GM23338 (cell line): ENCODE results near the gene XRRA1. TPM values are rescaled to one million over a fixed set of nuclear protein-coding genes. Genes with fewer than 3 reads are reported as not detected.
"Not testable (repeated sequence)": the region's sequence is repeated elsewhere in the genome, so short reads cannot be mapped to it uniquely, and the experiment has no call there.

Source experiments
- ATAC-seq: fragments of 200-7000 bp; cut with Tn5 transposase; 3 replicates; pipeline ENCODE4 v1.9.1; 2020
- DNase-seq: peaks from one replicate; pipeline ENCODE4 v3.0.0-alpha.2; 2015; ENCODE audit warnings: low spot score
- H2AFZ ChIP-seq: fragments of 200-600 bp; sonication (generic); 2 replicates; pipeline ENCODE4 v1.8.0; 2016; ENCODE audit warnings: antibody characterized with exemption, mild to moderate bottlenecking, moderate library complexity
- H3F3A ChIP-seq: fragments of 200-600 bp; sonication (generic); replicated peaks from 2 replicates; pipeline ENCODE4 v1.8.0; 2017; ENCODE audit warnings: antibody characterized with exemption, mixed run types, low read depth
- H3K27ac ChIP-seq: fragments of 200-600 bp; sonication (generic); 2 replicates; pipeline ENCODE4 v1.6.1; 2016; ENCODE audit warnings: low read depth
- H3K27me3 ChIP-seq: fragments of 200-600 bp; sonication (generic); 2 replicates; pipeline ENCODE4 v1.8.0; 2016; ENCODE audit warnings: mild to moderate bottlenecking, mixed run types, moderate library complexity; ENCODE audit not compliant: insufficient read depth
- H3K36me3 ChIP-seq: fragments of 200-600 bp; sonication (generic); 2 replicates; pipeline ENCODE4 v1.8.0; 2016; ENCODE audit warnings: mild to moderate bottlenecking; ENCODE audit not compliant: insufficient read depth
- H3K4me1 ChIP-seq: fragments of 200-600 bp; sonication (generic); 2 replicates; pipeline ENCODE4 v1.8.0; 2016; ENCODE audit warnings: mild to moderate bottlenecking, moderate library complexity; ENCODE audit not compliant: insufficient read depth
- H3K4me2 ChIP-seq: fragments of 200-600 bp; sonication (generic); 2 replicates; pipeline ENCODE4 v1.7.1; 2017; ENCODE audit warnings: mixed run types
- H3K4me3 ChIP-seq: fragments of 200-600 bp; sonication (generic); 2 replicates; pipeline ENCODE4 v1.6.1; 2016; ENCODE audit warnings: mixed run types
- H3K79me2 ChIP-seq: fragments of 200-600 bp; sonication (generic); replicated peaks from 2 replicates; pipeline ENCODE4 v1.8.0; 2017; ENCODE audit warnings: mild to moderate bottlenecking; ENCODE audit not compliant: insufficient read depth
- H3K9me2 ChIP-seq: fragments of 200-600 bp; sonication (generic); 2 replicates; pipeline ENCODE4 v1.8.0; 2017; ENCODE audit not compliant: insufficient read depth
- H4K20me1 ChIP-seq: fragments of 200-600 bp; sonication (generic); replicated peaks from 2 replicates; pipeline ENCODE4 v1.8.0; 2017; ENCODE audit warnings: mild to moderate bottlenecking; ENCODE audit not compliant: insufficient read depth
- H3K27ac Mint-ChIP-seq: 2 replicates; pipeline ENCODE4 v1.8.0; 2020; ENCODE audit warnings: inconsistent platforms, mild to moderate bottlenecking, moderate library complexity, mixed read lengths
- H3K27me3 Mint-ChIP-seq: 3 replicates; pipeline ENCODE4 v1.8.0; 2022; ENCODE audit warnings: low read depth, mild to moderate bottlenecking, moderate library complexity, mixed read lengths, inconsistent platforms; ENCODE audit not compliant: insufficient read depth, poor library complexity
- H3K36me3 Mint-ChIP-seq: 3 replicates; pipeline ENCODE4 v1.8.0; 2021; ENCODE audit warnings: low read depth, mild to moderate bottlenecking, inconsistent platforms, moderate library complexity, mixed read lengths
- H3K4me1 Mint-ChIP-seq: 3 replicates; pipeline ENCODE4 v1.8.0; 2020; ENCODE audit warnings: mild to moderate bottlenecking, inconsistent platforms, mixed read lengths
- H3K4me3 Mint-ChIP-seq: 3 replicates; pipeline ENCODE4 v1.8.0; 2021; ENCODE audit warnings: moderate library complexity, mild to moderate bottlenecking, inconsistent platforms, mixed read lengths
- H3K9me3 Mint-ChIP-seq: 3 replicates; pipeline ENCODE4 v1.8.0; 2020; ENCODE audit warnings: moderate library complexity, mild to moderate bottlenecking, inconsistent platforms, mixed read lengths
- CREB1 ChIP-seq: fragments of 250-450 bp; sonication (Bioruptor Pico); IDR thresholded peaks from 2 replicates; pipeline ENCODE4 v1.5.0; 2020; ENCODE audit warnings: low read depth, mild to moderate bottlenecking, moderate library complexity
- NANOG ChIP-seq: IDR thresholded peaks from 2 replicates; pipeline ENCODE4 v1.6.1; 2016; ENCODE audit warnings: antibody characterized with exemption, borderline replicate concordance
- POLR2AphosphoS5 ChIP-seq: IDR thresholded peaks from 2 replicates; pipeline ENCODE4 v1.6.1; 2016; ENCODE audit warnings: antibody characterized with exemption, low read depth
- ZNF331 ChIP-seq: fragments of 250-450 bp; sonication (Bioruptor Pico); IDR thresholded peaks from 2 replicates; pipeline ENCODE4 v1.5.0; 2020; ENCODE audit warnings: low read depth, mild to moderate bottlenecking, moderate library complexity
- ZNF462 ChIP-seq: fragments of 250-450 bp; sonication (Bioruptor Pico); IDR thresholded peaks from 2 replicates; pipeline ENCODE4 v1.5.0; 2020; ENCODE audit warnings: mild to moderate bottlenecking, moderate library complexity
- polyA plus RNA-seq: library from polyadenylated mRNA; unstranded; fragments of >200 nt; fragmentation: Nextera tagmentation; extraction: Ambion mirVana; gene quantifications from 2 replicates; pipeline ENCODE4 v1.2.1, GENCODE V29; 2016
- total RNA-seq: library from RNA; depleted of rRNA; stranded (reverse); fragments of >200 nt; shearing (Covaris generic); gene quantifications from 2 replicates; pipeline ENCODE4 v1.2.3, GENCODE V29; 2014

Gene XRRA1
- total and polyA plus RNA-seq, 2 experiments from 2014 or later, result 4.9 to 5.4 TPM

DNA sequence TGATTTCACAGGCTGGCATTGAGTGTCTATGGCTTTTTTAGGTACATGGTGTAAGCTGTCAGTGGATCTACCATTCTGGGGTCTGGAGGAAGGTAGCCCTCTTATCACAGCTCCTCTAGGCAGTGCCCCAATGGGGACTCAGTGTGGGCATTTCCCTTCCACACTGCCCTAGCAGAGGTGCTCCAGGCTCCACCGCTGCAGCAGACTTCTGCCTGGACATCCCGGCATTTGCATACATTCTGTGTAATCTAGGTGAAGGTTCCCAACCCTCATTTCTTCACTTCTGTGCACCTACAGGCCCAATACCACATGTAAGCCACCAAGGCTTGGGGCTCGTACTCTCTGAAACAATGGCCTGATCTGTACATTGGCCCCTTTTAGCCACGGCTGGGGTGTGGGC, 122.0 kb downstream of the XRRA1 start (continued):
- TF ChIP-seq ZNF462, result no peak

- not testable (repeated sequence) for H3K27me3 Mint-ChIP-seq, H3K4me3 Mint-ChIP-seq
These were observed 123.3 kb downstream of the XRRA1 start for GRCh38 chr11:74825596-74825995.

GRCh38 chr11:74824285-74824982, 124.5 kb downstream of the XRRA1 start:
- no peak for ATAC-seq
- no peaks in the 10 kb centered on the region for H3K27me3 ChIP-seq
- Mint-ChIP-seq H3K36me3 (peaks cover 58% of the 10 kb centered on the region), H3K4me3 (no peak overlapping the region), H3K4me1 (no peaks in the 10 kb centered on the region), H3K27me3 (no peaks in the 10 kb centered on the region), H3K9me3 (peaks cover 44% of the 10 kb centered on the region), H3K27ac (no peak overlapping the region)
- no peaks in the 10 kb centered on the region for H3K9me2 ChIP-seq
- H4K20me1 ChIP-seq, result no peaks in the 10 kb centered on the region; the same call in 1 of the 2 replicates
- H2AFZ ChIP-seq, result no peak overlapping the region
- H3F3A ChIP-seq, result no peaks in the 10 kb centered on the region
- no peak overlapping the region for H3K4me2 ChIP-seq
- no peak overlapping the region for H3K4me3 ChIP-seq
- DNase-seq, result no peak
- H3K27ac ChIP-seq, result no peak overlapping the region
- H3K79me2 ChIP-seq, result no peaks in the 10 kb centered on the region
- H3K36me3 ChIP-seq, result peaks cover 32% of the 10 kb centered on the region
- no peaks in the 10 kb centered on the region for H3K4me1 ChIP-seq
- TF ChIP-seq ZNF331 (CRISPR knock-in tag) (no peak), CREB1 (CRISPR knock-in tag) (no peak), POLR2AphosphoS5 (no peak), NANOG (no peak)

More at GRCh38 chr11:74825596-74825995, 123.3 kb downstream of the XRRA1 start:
- H3K36me3 Mint-ChIP-seq, result peaks cover 58% of the 10 kb centered on the region
- H3K4me1 Mint-ChIP-seq, H3K4me1 ChIP-seq, H4K20me1 ChIP-seq, ATAC-seq, H3F3A ChIP-seq, H2AFZ ChIP-seq, H3K79me2 ChIP-seq, H3K9me2 ChIP-seq, H3K4me2 ChIP-seq, H3K27ac Mint-ChIP-seq, DNase-seq, H3K4me3 ChIP-seq, H3K27me3 ChIP-seq, H3K27ac ChIP-seq: not testable (repeated sequence)
- H3K9me3 Mint-ChIP-seq, result peaks cover 44% of the 10 kb centered on the region
- H3K36me3 ChIP-seq, result peaks cover 27% of the 10 kb centered on the region
